ENCODE data around the gene IGSF6.
"Not testable (repeated sequence)": the region's sequence is repeated elsewhere in the genome, so short reads cannot be mapped to it uniquely, and the experiment has no call there.

DNA sequence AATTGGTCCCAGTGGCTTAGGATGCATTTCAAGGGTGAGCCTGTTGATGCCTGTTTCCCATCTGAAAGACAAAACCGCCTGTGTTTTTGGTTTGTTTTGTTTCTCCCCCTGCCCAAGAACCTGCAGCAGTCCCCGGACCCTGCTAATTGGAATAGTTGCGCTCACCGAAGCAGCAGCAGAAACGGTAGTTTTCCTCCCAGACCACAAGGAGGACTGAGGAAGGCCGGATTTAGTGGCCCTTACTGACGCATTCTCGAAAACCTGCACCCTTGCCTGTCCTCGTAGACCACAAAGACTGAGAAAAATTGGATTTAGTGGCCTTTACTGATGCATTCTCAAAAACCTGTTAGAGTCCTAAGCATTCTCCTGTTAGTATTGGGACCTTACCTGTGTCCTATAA is 16.7 kb downstream of the IGSF6 start:
- TF ChIP-seq, protein P1, sequence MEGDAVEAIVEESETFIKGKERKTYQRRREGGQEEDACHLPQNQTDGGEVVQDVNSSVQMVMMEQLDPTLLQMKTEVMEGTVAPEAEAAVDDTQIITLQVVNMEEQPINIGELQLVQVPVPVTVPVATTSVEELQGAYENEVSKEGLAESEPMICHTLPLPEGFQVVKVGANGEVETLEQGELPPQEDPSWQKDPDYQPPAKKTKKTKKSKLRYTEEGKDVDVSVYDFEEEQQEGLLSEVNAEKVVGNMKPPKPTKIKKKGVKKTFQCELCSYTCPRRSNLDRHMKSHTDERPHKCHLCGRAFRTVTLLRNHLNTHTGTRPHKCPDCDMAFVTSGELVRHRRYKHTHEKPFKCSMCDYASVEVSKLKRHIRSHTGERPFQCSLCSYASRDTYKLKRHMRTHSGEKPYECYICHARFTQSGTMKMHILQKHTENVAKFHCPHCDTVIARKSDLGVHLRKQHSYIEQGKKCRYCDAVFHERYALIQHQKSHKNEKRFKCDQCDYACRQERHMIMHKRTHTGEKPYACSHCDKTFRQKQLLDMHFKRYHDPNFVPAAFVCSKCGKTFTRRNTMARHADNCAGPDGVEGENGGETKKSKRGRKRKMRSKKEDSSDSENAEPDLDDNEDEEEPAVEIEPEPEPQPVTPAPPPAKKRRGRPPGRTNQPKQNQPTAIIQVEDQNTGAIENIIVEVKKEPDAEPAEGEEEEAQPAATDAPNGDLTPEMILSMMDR (IDR thresholded peaks at IDR 0.05): not testable (repeated sequence)
- not testable (repeated sequence) for TF ChIP-seq EP300, POLR2A (IDR thresholded peaks at IDR 0.05)
